Fibroblast of lung (primary cell): ENCODE measurements around the gene ADORA1. TPM values are rescaled to one million over a fixed set of nuclear protein-coding genes. Genes with fewer than 3 reads are reported as not detected.

Source experiments
- DNase-seq, 2 donors: peaks; one replicate each; pipeline versions ENCODE4 v3.0.0 to v3.0.0-alpha.2; 2010; ENCODE audit warnings: low read depth in 2 of 2
- H2AFZ ChIP-seq: 2 replicates; pipeline ENCODE4 v1.5.1; 2012; ENCODE audit warnings: low read length, control low read depth, inconsistent platforms
- H3K27ac ChIP-seq: 2 replicates; pipeline ENCODE4 v1.5.1; 2011; ENCODE audit warnings: low read length, control low read depth; ENCODE audit not compliant: insufficient read depth
- H3K27me3 ChIP-seq: 2 replicates; pipeline ENCODE4 v1.5.1; 2011; ENCODE audit warnings: mild to moderate bottlenecking, low read length; ENCODE audit not compliant: control insufficient read depth, insufficient read depth
- H3K36me3 ChIP-seq: 2 replicates; pipeline ENCODE4 v1.5.1; 2011; ENCODE audit warnings: low read length; ENCODE audit not compliant: control insufficient read depth, insufficient read depth
- H3K4me1 ChIP-seq: 2 replicates; pipeline ENCODE4 v1.5.1; 2011; ENCODE audit warnings: low read length; ENCODE audit not compliant: control insufficient read depth, insufficient read depth; ENCODE audit errors: extremely low read depth
- H3K4me2 ChIP-seq: 2 replicates; pipeline ENCODE4 v1.5.1; 2011; ENCODE audit warnings: low read length, control low read depth; ENCODE audit not compliant: insufficient read depth; ENCODE audit errors: extremely low read depth
- H3K4me3 ChIP-seq, 4 experiments: fragments of 200-600 bp in 1 of 4; sonication (generic) in 1 of 4; replicated peaks in 1 of 4; 2 replicates each; pipeline ENCODE4 v1.5.1; 2011 to 2016; ENCODE audit warnings: low read length in 4 of 4, low read depth in 3 of 4, mild to moderate bottlenecking in 3 of 4, control low read depth in 2 of 4, inconsistent platforms in 1 of 4, mixed read lengths in 1 of 4; ENCODE audit not compliant: insufficient read depth in 1 of 4; ENCODE audit errors: control extremely low read depth in 1 of 4
- H3K79me2 ChIP-seq: 2 replicates; pipeline ENCODE4 v1.5.1; 2012; ENCODE audit warnings: mild to moderate bottlenecking, low read length, inconsistent platforms; ENCODE audit not compliant: control insufficient read depth, insufficient read depth
- H3K9ac ChIP-seq: 2 replicates; pipeline ENCODE4 v1.5.1; 2011; ENCODE audit warnings: mild to moderate bottlenecking, low read length, control low read depth; ENCODE audit not compliant: insufficient read depth
- H3K9me3 ChIP-seq: 2 replicates; pipeline ENCODE4 v1.5.1; 2012; ENCODE audit warnings: low read depth, low read length; ENCODE audit not compliant: control insufficient read depth, insufficient read depth
- H4K20me1 ChIP-seq: 2 replicates; pipeline ENCODE4 v1.5.1; 2011; ENCODE audit warnings: low read length; ENCODE audit not compliant: control insufficient read depth, insufficient read depth; ENCODE audit errors: extremely low read depth
- CTCF ChIP-seq, 2 donors: IDR thresholded peaks in 1 of 2; conservative IDR thresholded peaks in 1 of 2; 1 replicate in 1 of 2; 2 replicates in 1 of 2; pipeline ENCODE4 v1.5.1; 2011 to 2012; ENCODE audit warnings: low read length in 2 of 2, control low read depth in 1 of 2, inconsistent platforms in 1 of 2, low read depth in 1 of 2, mild to moderate bottlenecking in 1 of 2
- EZH2 ChIP-seq: IDR thresholded peaks from 2 replicates; pipeline ENCODE4 v1.5.1; 2012; ENCODE audit warnings: low read length, control low read depth, mild to moderate bottlenecking; ENCODE audit errors: missing control alignments
- polyA plus RNA-seq, 2 donors: library from polyadenylated mRNA; depleted of rRNA in 1 of 2; stranded (reverse) in 1 of 2; unstranded in 1 of 2; fragments of >200 nt; gene quantifications; 2 replicates each; pipeline ENCODE4 v1.2.1, GENCODE V29; 2011 to 2012; ENCODE audit warnings: missing spikeins in 1 of 2
- total RNA-seq: library from RNA; depleted of rRNA; stranded (reverse); fragments of >200 nt; gene quantifications from 2 replicates; pipeline ENCODE4 v1.2.1, GENCODE V29; 2014

ADORA1 gene
- total and polyA plus RNA-seq, 2 donors (not counting 1 experiment from before 2014, with no cell fraction given) = 1.5 to 6.1 TPM

GRCh38 chr1:203085528-203086406 is 41.8 kb upstream of the ADORA1 start, which contains the start of gene MYOG:
MYOG (minus strand) TSS chr1:203086012; CDS start chr1:203085961, 51 bp downstream.
- no peaks in the 10 kb centered on the region for H3K4me1 ChIP-seq
- DNase-seq = no peak
- TF ChIP-seq CTCF (conservative IDR thresholded peaks at IDR 0.05 in 1 of 2, IDR thresholded peaks at IDR 0.05 in 1 of 2; ENCODE audit: low read depth in 1 of 2, low read length in 2 of 2) (no peak), EZH2 (no peak)
- H3K4me2 ChIP-seq = no peak within 1 kb of the TSS
- H3K9me3 ChIP-seq = no peaks in the 10 kb centered on the region
- peaks cover 26% of the 10 kb centered on the region for H3K27me3 ChIP-seq
- no peak within 1 kb of the TSS for H3K4me3 ChIP-seq
- H3K9ac ChIP-seq = no peak within 1 kb of the TSS
- no peaks in the 10 kb centered on the region for H3K36me3 ChIP-seq
- no peaks in the 10 kb centered on the region for H4K20me1 ChIP-seq
- H2AFZ ChIP-seq = no peak within 1 kb of the TSS
- H3K79me2 ChIP-seq = no peaks in the 10 kb centered on the region
- no peak within 1 kb of the TSS for H3K27ac ChIP-seq

GRCh38 chr1:203086992-203087763 is 40.3 kb upstream of the ADORA1 start:
- no peak overlapping the region for H3K4me2 ChIP-seq
- TF ChIP-seq CTCF (conservative IDR thresholded peaks at IDR 0.05 in 1 of 2, IDR thresholded peaks at IDR 0.05 in 1 of 2; ENCODE audit: low read depth in 1 of 2, low read length in 2 of 2) (no peak), EZH2 (no peak)
- no peak for DNase-seq
- no peak overlapping the region for H3K27ac ChIP-seq
- H3K36me3 ChIP-seq = no peaks in the 10 kb centered on the region
- H3K9me3 ChIP-seq = no peaks in the 10 kb centered on the region
- H2AFZ ChIP-seq = no peak overlapping the region
- H4K20me1 ChIP-seq = no peaks in the 10 kb centered on the region
- H3K4me1 ChIP-seq = no peaks in the 10 kb centered on the region
- no peak overlapping the region for H3K9ac ChIP-seq
- peaks cover 23% of the 10 kb centered on the region for H3K27me3 ChIP-seq
- no peak overlapping the region for H3K4me3 ChIP-seq
- H3K79me2 ChIP-seq = no peaks in the 10 kb centered on the region

- H3K27ac ChIP-seq = no peak overlapping the region
- H3K9me3 ChIP-seq = no peaks in the 10 kb centered on the region
- no peaks in the 10 kb centered on the region for H4K20me1 ChIP-seq
- H3K4me2 ChIP-seq = no peak overlapping the region
- no peak overlapping the region for H3K9ac ChIP-seq
- no peak overlapping the region for H3K4me3 ChIP-seq
- H3K4me1 ChIP-seq = no peaks in the 10 kb centered on the region
- DNase-seq = no peak
- H3K36me3 ChIP-seq = no peaks in the 10 kb centered on the region
- peaks cover 17% of the 10 kb centered on the region for H3K27me3 ChIP-seq
- H2AFZ ChIP-seq = no peak overlapping the region
- no peaks in the 10 kb centered on the region for H3K79me2 ChIP-seq
- TF ChIP-seq CTCF (conservative IDR thresholded peaks at IDR 0.05 in 1 of 2, IDR thresholded peaks at IDR 0.05 in 1 of 2; ENCODE audit: low read depth in 1 of 2, low read length in 2 of 2) (no peak), EZH2 (no peak)
Measured at GRCh38 chr1:203088441-203088840, 39.1 kb upstream of the ADORA1 start.
